Measurements from ENCODE around the gene RPS21. TPM values are rescaled to one million over a fixed set of nuclear protein-coding genes. Genes with fewer than 3 reads are reported as not detected.

RPS21 gene
- total and polyA plus RNA-seq, 2 of the 13 experiments (the other 11 are each of a cell fraction or from before 2014, with no cell fraction given): 2,647 to 11,063 TPM

GRCh38 chr20:62395311-62396242, 8.7 kb downstream of the RPS21 start (continued):
- TF ChIP-seq CBX5 (CRISPR knock-in tag; IDR thresholded peaks at IDR 0.05; ENCODE audit: borderline replicate concordance) (no peak), ZGPAT (CRISPR knock-in tag; IDR thresholded peaks at IDR 0.05) (no peak), ZNF883 (CRISPR knock-in tag; IDR thresholded peaks at IDR 0.05; ENCODE audit: not compliant biosample characterization) (no peak), TAF15 (IDR thresholded peaks at IDR 0.05; ENCODE audit: low read depth, low read length, poor library complexity, severe bottlenecking) (peak; percentile 56), HES4 (CRISPR knock-in tag; IDR thresholded peaks at IDR 0.05; ENCODE audit: borderline replicate concordance) (no peak), ZNF678 (CRISPR knock-in tag; IDR thresholded peaks at IDR 0.05) (no peak), ZNF282 (IDR thresholded peaks at IDR 0.05; ENCODE audit: partially characterized antibody) (no peak), MTF2 (CRISPR knock-in tag; IDR thresholded peaks at IDR 0.05; ENCODE audit: borderline replicate concordance) (no peak), ZNF713 (CRISPR knock-in tag; IDR thresholded peaks at IDR 0.05) (no peak), ZNF414 (CRISPR knock-in tag; IDR thresholded peaks at IDR 0.05) (no peak), DDIT3 (CRISPR knock-in tag; IDR thresholded peaks at IDR 0.05) (no peak), RNF2 (conservative IDR thresholded peaks at IDR 0.05; ENCODE audit: low read depth) (no peak), ZNF850 (CRISPR knock-in tag; conservative IDR thresholded peaks at IDR 0.05) (no peak), SNAPC5 (CRISPR knock-in tag; IDR thresholded peaks at IDR 0.05; ENCODE audit: borderline replicate concordance) (no peak), CREM (IDR thresholded peaks at IDR 0.05) (no peak), CREM (CRISPR knock-in tag; IDR thresholded peaks at IDR 0.05) (no peak), MXI1 (IDR thresholded peaks at IDR 0.05; ENCODE audit: borderline replicate concordance, low read depth, low read length) (no peak), NFYB (CRISPR knock-in tag; IDR thresholded peaks at IDR 0.05) (no peak), ZFP36 (IDR thresholded peaks at IDR 0.05; ENCODE audit: borderline replicate concordance, low read depth, low read length, partially characterized antibody) (no peak), ZNF460 (CRISPR knock-in tag; IDR thresholded peaks at IDR 0.05; ENCODE audit: borderline replicate concordance) (no peak), RBM39 (IDR thresholded peaks at IDR 0.05; ENCODE audit: low read depth, low read length, poor library complexity, severe bottlenecking) (peak; percentile 16), PAXIP1 (CRISPR knock-in tag; conservative IDR thresholded peaks at IDR 0.05) (no peak), NR0B2 (CRISPR knock-in tag; IDR thresholded peaks at IDR 0.05) (peak; percentile 26; the same call in 1 of the 2 replicates)

Measured in HepG2 (cell line).